PC-3 (cell line): Measurements from ENCODE around the gene UBE2R2. TPM values are rescaled to one million over a fixed set of nuclear protein-coding genes. Genes with fewer than 3 reads are reported as not detected.

Source experiments
- ATAC-seq: fragments of 200-7000 bp; cut with Tn5 transposase; 2 replicates; pipeline ENCODE4 v1.9.1; 2020; ENCODE audit warnings: mild to moderate bottlenecking, moderate library complexity
- BruUV-seq: library from RNA; stranded (reverse); fragments of 400-500 nt; replicated peaks from 2 replicates; lab custom pipeline; 2021; lab: Mats Ljungman, UMichigan
- CTCF ChIA-PET: fragments of 300-600 bp; sonication (Branson Sonifier 250); formaldehyde crosslinking; loops from one replicate; lab custom pipeline; 2022; ENCODE audit warnings: antibody characterized with exemption; lab: Charles Lee
- POLR2A ChIA-PET: fragments of 300-600 bp; sonication (Branson Sonifier 250); formaldehyde crosslinking; loops from one replicate; lab custom pipeline; 2022; ENCODE audit warnings: antibody characterized with exemption; ENCODE audit not compliant: unreplicated experiment; lab: Charles Lee
- DNase-seq: peaks from one replicate; pipeline ENCODE4 v3.0.0-alpha.2; 2015
- H2AFZ ChIP-seq: fragments of 300-600 bp; sonication (generic); 2 replicates; pipeline ENCODE4 v1.6.0; 2016; ENCODE audit warnings: antibody characterized with exemption, low read length
- H3F3A ChIP-seq: fragments of 300-600 bp; sonication (generic); one replicate; pipeline ENCODE4 v1.6.0; 2017; ENCODE audit warnings: antibody characterized with exemption, low read length, control low read depth, mild to moderate bottlenecking; ENCODE audit not compliant: unreplicated experiment
- H3K27ac ChIP-seq: fragments of 300-600 bp; sonication (generic); 2 replicates; pipeline ENCODE4 v1.5.1; 2016; ENCODE audit warnings: mild to moderate bottlenecking, low read length
- H3K27me3 ChIP-seq: fragments of 300-600 bp; sonication (generic); 2 replicates; pipeline ENCODE4 v1.6.1; 2016; ENCODE audit warnings: low read length, mixed read lengths
- H3K36me3 ChIP-seq: fragments of 300-600 bp; sonication (generic); 2 replicates; pipeline ENCODE4 v1.6.1; 2016; ENCODE audit warnings: low read depth, mixed run types, low read length, mixed read lengths
- H3K4me1 ChIP-seq: fragments of 300-600 bp; sonication (generic); 2 replicates; pipeline ENCODE4 v1.5.1; 2016; ENCODE audit warnings: low read length; ENCODE audit not compliant: insufficient read depth
- H3K4me2 ChIP-seq: fragments of 300-600 bp; sonication (generic); 2 replicates; pipeline ENCODE4 v1.6.0; 2016; ENCODE audit warnings: low read length
- H3K4me3 ChIP-seq: fragments of 300-600 bp; sonication (generic); 2 replicates; pipeline ENCODE4 v1.5.1; 2016; ENCODE audit warnings: mild to moderate bottlenecking, low read length, mixed read lengths
- H3K79me2 ChIP-seq: fragments of 300-600 bp; sonication (generic); 2 replicates; pipeline ENCODE4 v1.6.1; 2017; ENCODE audit warnings: low read length, mixed read lengths
- H3K9ac ChIP-seq: fragments of 300-600 bp; sonication (generic); 2 replicates; pipeline ENCODE4 v1.6.0; 2016; ENCODE audit warnings: mild to moderate bottlenecking, low read length
- H3K9me2 ChIP-seq: fragments of 300-600 bp; sonication (generic); replicated peaks from 2 replicates; pipeline ENCODE4 v1.6.1; 2016; ENCODE audit warnings: mixed run types, low read length, mixed read lengths
- H3K9me3 ChIP-seq: fragments of 300-600 bp; sonication (generic); 2 replicates; pipeline ENCODE4 v1.6.1; 2016; ENCODE audit warnings: low read length, mixed read lengths
- H4K20me1 ChIP-seq: fragments of 300-600 bp; sonication (generic); 2 replicates; pipeline ENCODE4 v1.6.1; 2016; ENCODE audit warnings: low read length, mixed read lengths
- EZH2 ChIP-seq: fragments of 300-600 bp; sonication (generic); IDR thresholded peaks from one replicate; pipeline ENCODE4 v1.6.1; 2017; ENCODE audit warnings: antibody characterized with exemption, mild to moderate bottlenecking, low read length; ENCODE audit not compliant: unreplicated experiment
- EZH2phosphoT487 ChIP-seq: fragments of 300-600 bp; sonication (generic); IDR thresholded peaks from 2 replicates; pipeline ENCODE4 v1.6.1; 2018; ENCODE audit warnings: mild to moderate bottlenecking, antibody characterized with exemption, low read length, borderline replicate concordance
- intact Hi-C: fragments of 100-400 bp; cut with micrococcal nuclease; formaldehyde crosslinking; loops from 2 replicates; pipeline ENCODE4 v1.9.0; 2023
- total RNA-seq: library from RNA; depleted of rRNA; stranded (reverse); fragments of >200 nt; gene quantifications from 2 replicates; pipeline ENCODE4 v1.2.3, GENCODE V29; 2014
- TF ChIP-seq, protein P1 (sequence below): fragments of 300-600 bp; sonication (generic); conservative IDR thresholded peaks from 2 replicates; pipeline ENCODE4 v1.5.1; 2017; ENCODE audit warnings: antibody characterized with exemption, low read depth, mild to moderate bottlenecking, low read length

The UBE2R2 gene
- total RNA-seq, 1 experiment from 2014 or later = 18.4 TPM

DNA sequence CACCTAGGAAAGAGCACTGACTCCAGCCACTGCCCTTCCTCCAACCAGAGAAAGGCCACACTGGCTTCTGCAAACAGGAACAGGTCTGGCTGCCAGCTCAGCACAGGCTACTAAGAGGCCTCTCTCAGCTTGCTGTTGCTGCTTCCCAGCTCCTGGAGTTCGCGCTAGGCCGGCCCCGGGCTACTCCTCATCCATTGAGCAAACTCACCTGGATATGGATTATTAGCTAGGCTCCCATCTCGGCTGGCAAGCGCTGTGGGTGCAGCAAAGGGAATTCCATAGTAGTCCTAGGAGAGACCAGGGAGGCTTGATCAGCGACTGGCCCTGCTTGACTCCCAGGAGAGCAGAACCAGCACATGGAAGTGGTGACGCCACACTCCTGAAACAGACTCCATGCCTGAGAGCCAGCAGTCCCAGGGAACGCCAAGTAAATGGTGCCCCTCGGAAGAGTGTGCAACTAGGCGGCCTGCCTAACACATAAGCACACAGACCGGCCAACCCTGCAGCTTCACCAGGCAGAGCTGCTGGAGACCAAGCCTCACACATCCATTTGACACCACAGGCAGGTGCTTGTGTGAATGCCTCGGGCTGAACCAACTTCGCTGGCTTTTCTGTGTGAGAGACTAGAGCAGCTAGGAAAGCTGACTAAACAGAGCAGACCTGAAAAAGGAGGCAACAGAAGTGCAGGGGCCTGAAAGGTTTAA lies 107.2 kb downstream of the UBE2R2 start:
- BruUV-seq = no TSS peak
- Histone ChIP-seq H4K20me1 (peaks cover 3% of the 10 kb centered on the region; the same call in 1 of the 2 replicates), H3F3A (no peaks in the 10 kb centered on the region), H3K4me2 (no peak overlapping the region), H3K27me3 (no peaks in the 10 kb centered on the region), H3K4me1 (no peaks in the 10 kb centered on the region), H3K9ac (no peak overlapping the region), H3K9me2 (no peaks in the 10 kb centered on the region), H3K9me3 (no peaks in the 10 kb centered on the region), H2AFZ (no peak overlapping the region), H3K36me3 (peaks cover 44% of the 10 kb centered on the region), H3K4me3 (no peak overlapping the region), H3K27ac (no peak overlapping the region), H3K79me2 (no peaks in the 10 kb centered on the region)
- POLR2A ChIA-PET = no interaction called here
- DNase-seq = no peak
- no peak for TF ChIP-seq EZH2
- no peak for TF ChIP-seq EZH2phosphoT487
- TF ChIP-seq, protein P1, sequence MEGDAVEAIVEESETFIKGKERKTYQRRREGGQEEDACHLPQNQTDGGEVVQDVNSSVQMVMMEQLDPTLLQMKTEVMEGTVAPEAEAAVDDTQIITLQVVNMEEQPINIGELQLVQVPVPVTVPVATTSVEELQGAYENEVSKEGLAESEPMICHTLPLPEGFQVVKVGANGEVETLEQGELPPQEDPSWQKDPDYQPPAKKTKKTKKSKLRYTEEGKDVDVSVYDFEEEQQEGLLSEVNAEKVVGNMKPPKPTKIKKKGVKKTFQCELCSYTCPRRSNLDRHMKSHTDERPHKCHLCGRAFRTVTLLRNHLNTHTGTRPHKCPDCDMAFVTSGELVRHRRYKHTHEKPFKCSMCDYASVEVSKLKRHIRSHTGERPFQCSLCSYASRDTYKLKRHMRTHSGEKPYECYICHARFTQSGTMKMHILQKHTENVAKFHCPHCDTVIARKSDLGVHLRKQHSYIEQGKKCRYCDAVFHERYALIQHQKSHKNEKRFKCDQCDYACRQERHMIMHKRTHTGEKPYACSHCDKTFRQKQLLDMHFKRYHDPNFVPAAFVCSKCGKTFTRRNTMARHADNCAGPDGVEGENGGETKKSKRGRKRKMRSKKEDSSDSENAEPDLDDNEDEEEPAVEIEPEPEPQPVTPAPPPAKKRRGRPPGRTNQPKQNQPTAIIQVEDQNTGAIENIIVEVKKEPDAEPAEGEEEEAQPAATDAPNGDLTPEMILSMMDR = no peak
- intact Hi-C loops = no loop called here
- ATAC-seq = 0 out of 2 replicates have a peak, but pooled peaks have one; percentile 23
- CTCF ChIA-PET = no interaction called here

DNA sequence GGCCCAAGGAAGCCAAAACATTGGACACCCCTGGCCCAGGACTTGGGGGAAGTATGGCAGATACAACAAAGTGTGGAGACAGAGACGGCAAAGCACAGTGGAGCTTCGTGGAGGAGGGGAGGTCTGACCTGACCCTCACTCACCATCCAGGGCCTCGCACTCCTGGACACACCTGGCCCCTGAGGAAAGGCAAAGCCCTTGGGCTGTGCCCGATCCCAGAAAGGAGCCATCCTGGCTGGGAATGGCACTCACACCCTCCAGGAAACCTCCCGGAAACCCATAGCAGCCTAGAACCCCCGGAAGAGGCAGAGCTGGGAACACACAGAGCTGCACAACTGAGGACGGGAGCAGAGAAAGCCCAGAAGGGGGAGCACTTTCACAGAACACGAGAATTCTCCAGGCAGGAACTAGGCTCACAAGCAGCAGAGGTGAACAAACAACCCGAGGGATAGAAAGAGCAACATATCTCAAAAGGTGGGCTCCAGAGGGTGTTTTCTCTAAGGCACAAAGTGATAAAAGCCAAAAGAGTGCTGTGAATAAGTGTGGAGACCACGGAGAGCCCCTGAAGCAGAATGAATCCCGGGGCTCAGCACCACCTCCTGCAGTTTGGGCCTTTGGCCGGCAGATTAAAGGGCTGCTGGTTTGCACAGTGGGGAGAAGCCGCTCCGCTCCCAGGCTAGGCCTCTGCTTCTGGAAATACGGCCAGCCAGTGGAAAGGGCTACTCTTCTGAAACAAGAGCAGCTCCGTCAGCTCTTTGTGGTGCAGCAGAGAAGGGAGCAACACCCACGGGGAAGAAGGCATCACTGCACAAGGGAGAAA lies 108.2 kb downstream of the UBE2R2 start:
- Histone ChIP-seq H3K4me1 (no peaks in the 10 kb centered on the region), H3K4me3 (no peak overlapping the region), H3K9me3 (no peaks in the 10 kb centered on the region), H3F3A (no peaks in the 10 kb centered on the region), H3K79me2 (no peaks in the 10 kb centered on the region), H3K4me2 (no peak overlapping the region), H3K9me2 (no peaks in the 10 kb centered on the region), H3K36me3 (peaks cover 36% of the 10 kb centered on the region), H3K27me3 (no peaks in the 10 kb centered on the region), H4K20me1 (peaks cover 3% of the 10 kb centered on the region; the same call in 1 of the 2 replicates), H3K27ac (no peak overlapping the region), H3K9ac (no peak overlapping the region), H2AFZ (no peak overlapping the region)
- no TSS peak for BruUV-seq
- CTCF ChIA-PET = interaction anchor here (0.5 to 0.6 kb wide), 2 partner anchors 11 to 14 kb away, joined by 6 to 9 read pairs; no protein-coding TSS in a partner anchor
- POLR2A ChIA-PET = no interaction called here
- intact Hi-C loops = no loop called here
- TF ChIP-seq EZH2phosphoT487 (no peak), EZH2 (no peak)
- TF ChIP-seq, protein P1 = peak; percentile 66
- ATAC-seq (peak; percentile 59), DNase-seq (peak; percentile 57)
